ENCODE measurements around the gene RMND5A.

RMND5A gene

GRCh38 chr2:86782748-86783147, 62.7 kb downstream of the RMND5A start:
- TF ChIP-seq EP300 (IDR thresholded peaks at IDR 0.05; ENCODE audit: borderline replicate concordance), result no peak
- no peak for TF ChIP-seq TEAD4 (IDR thresholded peaks at IDR 0.05)
- TF ChIP-seq TCF12 (IDR thresholded peaks at IDR 0.05; ENCODE audit: low read depth), result no peak
- no peak for TF ChIP-seq ZBTB7A (IDR thresholded peaks at IDR 0.05; ENCODE audit: low read depth)
- no peak for TF ChIP-seq CEBPB (IDR thresholded peaks at IDR 0.05)
- TF ChIP-seq MAX (IDR thresholded peaks at IDR 0.05), result no peak
- no peak for TF ChIP-seq TAF1 (IDR thresholded peaks at IDR 0.05; ENCODE audit: low read depth)
- no peak for TF ChIP-seq YY1 (IDR thresholded peaks at IDR 0.05; ENCODE audit: low read depth)
- TF ChIP-seq REST (IDR thresholded peaks at IDR 0.05; ENCODE audit: low read depth), result no peak
- TF ChIP-seq EGR1 (IDR thresholded peaks at IDR 0.05), result no peak
- TF ChIP-seq CREB1 (IDR thresholded peaks at IDR 0.05; ENCODE audit: low read depth), result no peak
- no peak for TF ChIP-seq USF1 (IDR thresholded peaks at IDR 0.05)
- TF ChIP-seq RAD21 (IDR thresholded peaks at IDR 0.05; ENCODE audit: low read depth), result no peak
- no peak for TF ChIP-seq FOXM1 (IDR thresholded peaks at IDR 0.05; ENCODE audit: borderline replicate concordance, low read depth)
- no peak for TF ChIP-seq NFIC (IDR thresholded peaks at IDR 0.05)

- no peak for TF ChIP-seq FOXM1 (IDR thresholded peaks at IDR 0.05; ENCODE audit: borderline replicate concordance, low read depth)
- TF ChIP-seq TEAD4 (IDR thresholded peaks at IDR 0.05), result no peak
- TF ChIP-seq TCF12 (IDR thresholded peaks at IDR 0.05; ENCODE audit: low read depth), result no peak
- no peak for TF ChIP-seq CEBPB (IDR thresholded peaks at IDR 0.05)
- no peak for TF ChIP-seq REST (IDR thresholded peaks at IDR 0.05; ENCODE audit: low read depth)
- no peak for TF ChIP-seq EGR1 (IDR thresholded peaks at IDR 0.05)
- no peak for TF ChIP-seq ZBTB7A (IDR thresholded peaks at IDR 0.05; ENCODE audit: low read depth)
- no peak for TF ChIP-seq YY1 (IDR thresholded peaks at IDR 0.05; ENCODE audit: low read depth)
- no peak for TF ChIP-seq CREB1 (IDR thresholded peaks at IDR 0.05; ENCODE audit: low read depth)
- no peak for TF ChIP-seq USF1 (IDR thresholded peaks at IDR 0.05)
- no peak for TF ChIP-seq EP300 (IDR thresholded peaks at IDR 0.05; ENCODE audit: borderline replicate concordance)
- TF ChIP-seq TAF1 (IDR thresholded peaks at IDR 0.05; ENCODE audit: low read depth), result no peak
Observed at GRCh38 chr2:86783615-86784339, 63.7 kb downstream of the RMND5A start.

GRCh38 chr2:86785456-86785855, 65.4 kb downstream of the RMND5A start:
- TF ChIP-seq USF1 (IDR thresholded peaks at IDR 0.05) (no peak), TAF1 (IDR thresholded peaks at IDR 0.05; ENCODE audit: low read depth) (no peak), YY1 (IDR thresholded peaks at IDR 0.05; ENCODE audit: low read depth) (no peak), EP300 (IDR thresholded peaks at IDR 0.05; ENCODE audit: borderline replicate concordance) (no peak), TCF12 (IDR thresholded peaks at IDR 0.05; ENCODE audit: low read depth) (no peak), RAD21 (IDR thresholded peaks at IDR 0.05; ENCODE audit: low read depth) (no peak), EGR1 (IDR thresholded peaks at IDR 0.05) (no peak), CEBPB (IDR thresholded peaks at IDR 0.05) (no peak), TEAD4 (IDR thresholded peaks at IDR 0.05) (no peak), FOXM1 (IDR thresholded peaks at IDR 0.05; ENCODE audit: borderline replicate concordance, low read depth) (no peak), CREB1 (IDR thresholded peaks at IDR 0.05; ENCODE audit: low read depth) (no peak), NFIC (IDR thresholded peaks at IDR 0.05) (no peak), REST (IDR thresholded peaks at IDR 0.05; ENCODE audit: low read depth) (no peak), MAX (IDR thresholded peaks at IDR 0.05) (no peak), ZBTB7A (IDR thresholded peaks at IDR 0.05; ENCODE audit: low read depth) (no peak)
